Neural progenitor cell (in vitro differentiated cells): ENCODE results near the gene EIF4G3. TPM values are rescaled to one million over a fixed set of nuclear protein-coding genes. Genes with fewer than 3 reads are reported as not detected.

Source experiments
- DNase-seq: peaks from one replicate; pipeline ENCODE4 v3.0.0-alpha.2; 2016; ENCODE audit warnings: low spot score
- H2AFZ ChIP-seq: fragments of 200-600 bp; sonication (generic); replicated peaks from 2 replicates; pipeline ENCODE4 v1.6.1; 2016; ENCODE audit warnings: antibody characterized with exemption
- H3F3A ChIP-seq: fragments of 200-600 bp; sonication (generic); 2 replicates; pipeline ENCODE4 v1.6.1; 2016; ENCODE audit warnings: antibody characterized with exemption, low read depth
- H3K27ac ChIP-seq: fragments of 200-600 bp; sonication (generic); 2 replicates; pipeline ENCODE4 v1.5.1; 2016; ENCODE audit warnings: mild to moderate bottlenecking
- H3K27me3 ChIP-seq: fragments of 200-600 bp; sonication (generic); 2 replicates; pipeline ENCODE4 v1.6.1; 2016; ENCODE audit warnings: mild to moderate bottlenecking, moderate library complexity
- H3K36me3 ChIP-seq: fragments of 200-600 bp; sonication (generic); 2 replicates; pipeline ENCODE4 v1.5.1; 2016
- H3K4me1 ChIP-seq: fragments of 200-600 bp; sonication (generic); 2 replicates; pipeline ENCODE4 v1.6.1; 2016; ENCODE audit warnings: mixed run types
- H3K4me2 ChIP-seq: fragments of 200-600 bp; sonication (generic); 2 replicates; pipeline ENCODE4 v1.6.1; 2016
- H3K4me3 ChIP-seq: fragments of 200-600 bp; sonication (generic); 2 replicates; pipeline ENCODE4 v1.5.1; 2016
- H3K79me2 ChIP-seq: fragments of 200-600 bp; sonication (generic); 2 replicates; pipeline ENCODE4 v1.6.1; 2016; ENCODE audit warnings: low read depth
- H3K9ac ChIP-seq: fragments of 200-600 bp; sonication (generic); 2 replicates; pipeline ENCODE4 v1.6.1; 2016
- H3K9me3 ChIP-seq: fragments of 200-600 bp; sonication (generic); 2 replicates; pipeline ENCODE4 v1.5.1; 2016; ENCODE audit warnings: low read depth
- H4K20me1 ChIP-seq: fragments of 200-600 bp; sonication (generic); 2 replicates; pipeline ENCODE4 v1.6.1; 2016; ENCODE audit warnings: low read depth
- H3K27ac Mint-ChIP-seq: 3 replicates; pipeline ENCODE4 v1.8.0; 2021; ENCODE audit warnings: mixed read lengths
- H3K27me3 Mint-ChIP-seq: 2 replicates; pipeline ENCODE4 v1.8.0; 2022; ENCODE audit warnings: low read depth, mild to moderate bottlenecking, inconsistent platforms, moderate library complexity, mixed read lengths; ENCODE audit not compliant: insufficient read depth
- H3K36me3 Mint-ChIP-seq: 3 replicates; pipeline ENCODE4 v1.8.0; 2021; ENCODE audit warnings: mixed read lengths
- H3K4me1 Mint-ChIP-seq: 3 replicates; pipeline ENCODE4 v1.8.0; 2021; ENCODE audit warnings: mixed read lengths
- H3K4me3 Mint-ChIP-seq: 3 replicates; pipeline ENCODE4 v1.8.0; 2021; ENCODE audit warnings: mild to moderate bottlenecking, moderate library complexity, mixed read lengths
- H3K9me3 Mint-ChIP-seq: 3 replicates; pipeline ENCODE4 v1.8.0; 2020; ENCODE audit warnings: mixed read lengths
- EZH2 ChIP-seq: fragments of 200-600 bp; sonication (generic); IDR thresholded peaks from 2 replicates; pipeline ENCODE4 v1.6.1; 2017; ENCODE audit warnings: antibody characterized with exemption, mild to moderate bottlenecking, moderate library complexity
- EZH2phosphoT487 ChIP-seq: fragments of 200-600 bp; sonication (generic); IDR thresholded peaks from 2 replicates; pipeline ENCODE4 v1.6.1; 2017; ENCODE audit warnings: antibody characterized with exemption
- total RNA-seq: library from RNA; depleted of rRNA; stranded (reverse); fragments of >200 nt; gene quantifications from 2 replicates; pipeline ENCODE4 v1.2.3, GENCODE V29; 2015; ENCODE audit warnings: low replicate concordance
- TF ChIP-seq, protein P1 (sequence below): fragments of 200-600 bp; sonication (generic); IDR thresholded peaks from 2 replicates; pipeline ENCODE4 v1.5.1; 2017; ENCODE audit warnings: antibody characterized with exemption, mild to moderate bottlenecking

EIF4G3 gene, protein sequence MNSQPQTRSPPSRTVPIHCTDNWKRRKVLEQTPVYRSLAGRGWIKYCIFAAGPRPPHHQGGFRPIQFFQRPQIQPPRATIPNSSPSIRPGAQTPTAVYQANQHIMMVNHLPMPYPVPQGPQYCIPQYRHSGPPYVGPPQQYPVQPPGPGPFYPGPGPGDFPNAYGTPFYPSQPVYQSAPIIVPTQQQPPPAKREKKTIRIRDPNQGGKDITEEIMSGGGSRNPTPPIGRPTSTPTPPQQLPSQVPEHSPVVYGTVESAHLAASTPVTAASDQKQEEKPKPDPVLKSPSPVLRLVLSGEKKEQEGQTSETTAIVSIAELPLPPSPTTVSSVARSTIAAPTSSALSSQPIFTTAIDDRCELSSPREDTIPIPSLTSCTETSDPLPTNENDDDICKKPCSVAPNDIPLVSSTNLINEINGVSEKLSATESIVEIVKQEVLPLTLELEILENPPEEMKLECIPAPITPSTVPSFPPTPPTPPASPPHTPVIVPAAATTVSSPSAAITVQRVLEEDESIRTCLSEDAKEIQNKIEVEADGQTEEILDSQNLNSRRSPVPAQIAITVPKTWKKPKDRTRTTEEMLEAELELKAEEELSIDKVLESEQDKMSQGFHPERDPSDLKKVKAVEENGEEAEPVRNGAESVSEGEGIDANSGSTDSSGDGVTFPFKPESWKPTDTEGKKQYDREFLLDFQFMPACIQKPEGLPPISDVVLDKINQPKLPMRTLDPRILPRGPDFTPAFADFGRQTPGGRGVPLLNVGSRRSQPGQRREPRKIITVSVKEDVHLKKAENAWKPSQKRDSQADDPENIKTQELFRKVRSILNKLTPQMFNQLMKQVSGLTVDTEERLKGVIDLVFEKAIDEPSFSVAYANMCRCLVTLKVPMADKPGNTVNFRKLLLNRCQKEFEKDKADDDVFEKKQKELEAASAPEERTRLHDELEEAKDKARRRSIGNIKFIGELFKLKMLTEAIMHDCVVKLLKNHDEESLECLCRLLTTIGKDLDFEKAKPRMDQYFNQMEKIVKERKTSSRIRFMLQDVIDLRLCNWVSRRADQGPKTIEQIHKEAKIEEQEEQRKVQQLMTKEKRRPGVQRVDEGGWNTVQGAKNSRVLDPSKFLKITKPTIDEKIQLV (N-terminal part only)
- 67.0 and 73.4 TPM in 2 replicates for total RNA-seq

DNA sequence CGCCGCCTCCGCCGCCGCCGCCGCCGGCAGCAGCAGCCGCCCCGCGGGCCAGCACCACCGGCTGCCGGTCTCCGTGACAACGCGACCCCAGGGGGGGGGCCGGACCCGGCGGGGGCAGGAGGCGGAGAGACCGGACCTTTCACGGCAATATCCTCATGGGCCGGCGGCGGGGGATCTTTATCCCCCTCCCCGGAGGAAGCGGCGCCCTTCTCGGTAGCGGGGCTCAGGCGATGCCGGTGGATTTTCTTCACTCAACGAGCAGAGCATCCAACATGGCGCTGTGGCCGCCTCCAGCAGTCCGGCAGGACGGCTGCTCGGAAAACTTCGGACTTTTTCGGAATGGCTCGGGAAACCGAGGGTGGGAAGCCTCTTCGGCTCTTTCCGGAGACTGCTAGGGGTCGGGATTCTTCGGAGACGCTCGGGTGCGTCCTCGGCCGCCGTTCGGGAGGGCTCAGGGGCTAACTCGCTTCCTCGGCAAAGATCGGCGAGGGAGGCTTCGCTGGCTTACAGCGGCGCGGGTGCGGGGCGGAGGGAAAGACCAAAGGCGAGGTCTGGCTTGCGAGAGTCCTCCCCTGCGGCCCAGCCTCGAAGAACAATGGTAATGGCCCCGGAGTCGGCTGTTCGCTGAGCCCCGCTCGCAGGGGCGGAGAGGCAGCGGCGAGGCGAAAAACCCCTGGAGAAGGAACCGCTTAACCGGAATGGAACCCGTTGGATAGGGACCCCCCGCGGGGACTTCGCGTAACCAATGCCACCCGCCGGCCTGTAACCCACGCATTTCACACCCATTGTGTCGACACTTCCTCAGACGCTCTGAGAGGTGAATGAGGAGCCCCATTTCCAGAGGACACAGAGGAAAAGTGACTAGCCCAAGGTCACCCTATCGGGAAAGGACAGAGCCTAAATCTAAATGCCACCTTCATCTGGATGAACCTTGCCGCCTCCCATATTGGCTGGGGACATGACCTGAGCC lies at the start of gene EIF4G3:
EIF4G3 (minus strand) TSS at position 312 of the 970 bp plus-strand sequence. CDS start 174,155 bp downstream, outside the sequence.
- Histone ChIP-seq H3K4me2 (peak within 1 kb of the TSS; percentile 92), H3K4me3 (peak within 1 kb of the TSS; percentile 100), H3K27me3 (no peaks in the 10 kb centered on the region), H3K9me3 (no peaks in the 10 kb centered on the region), H4K20me1 (peaks cover 40% of the 10 kb centered on the region), H3K9ac (peak within 1 kb of the TSS; percentile 86), H3F3A (peaks cover 30% of the 10 kb centered on the region), H2AFZ (peak within 1 kb of the TSS; percentile 99), H3K36me3 (peaks cover 4% of the 10 kb centered on the region), H3K27ac (peak within 1 kb of the TSS; percentile 99), H3K4me1 (peaks cover 19% of the 10 kb centered on the region), H3K79me2 (peaks cover 44% of the 10 kb centered on the region)
- H3K4me1 Mint-ChIP-seq = peaks cover 25% of the 10 kb centered on the region
- H3K27me3 Mint-ChIP-seq = peaks cover 16% of the 10 kb centered on the region
- peak; percentile 99 for DNase-seq
- peak within 1 kb of the TSS; percentile 93 for H3K27ac Mint-ChIP-seq
- H3K9me3 Mint-ChIP-seq = no peaks in the 10 kb centered on the region
- no peak for TF ChIP-seq EZH2
- TF ChIP-seq, protein P1, sequence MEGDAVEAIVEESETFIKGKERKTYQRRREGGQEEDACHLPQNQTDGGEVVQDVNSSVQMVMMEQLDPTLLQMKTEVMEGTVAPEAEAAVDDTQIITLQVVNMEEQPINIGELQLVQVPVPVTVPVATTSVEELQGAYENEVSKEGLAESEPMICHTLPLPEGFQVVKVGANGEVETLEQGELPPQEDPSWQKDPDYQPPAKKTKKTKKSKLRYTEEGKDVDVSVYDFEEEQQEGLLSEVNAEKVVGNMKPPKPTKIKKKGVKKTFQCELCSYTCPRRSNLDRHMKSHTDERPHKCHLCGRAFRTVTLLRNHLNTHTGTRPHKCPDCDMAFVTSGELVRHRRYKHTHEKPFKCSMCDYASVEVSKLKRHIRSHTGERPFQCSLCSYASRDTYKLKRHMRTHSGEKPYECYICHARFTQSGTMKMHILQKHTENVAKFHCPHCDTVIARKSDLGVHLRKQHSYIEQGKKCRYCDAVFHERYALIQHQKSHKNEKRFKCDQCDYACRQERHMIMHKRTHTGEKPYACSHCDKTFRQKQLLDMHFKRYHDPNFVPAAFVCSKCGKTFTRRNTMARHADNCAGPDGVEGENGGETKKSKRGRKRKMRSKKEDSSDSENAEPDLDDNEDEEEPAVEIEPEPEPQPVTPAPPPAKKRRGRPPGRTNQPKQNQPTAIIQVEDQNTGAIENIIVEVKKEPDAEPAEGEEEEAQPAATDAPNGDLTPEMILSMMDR = peak; percentile 8
- H3K36me3 Mint-ChIP-seq = peaks cover 6% of the 10 kb centered on the region
- peak within 1 kb of the TSS; percentile 96 for H3K4me3 Mint-ChIP-seq

DNA sequence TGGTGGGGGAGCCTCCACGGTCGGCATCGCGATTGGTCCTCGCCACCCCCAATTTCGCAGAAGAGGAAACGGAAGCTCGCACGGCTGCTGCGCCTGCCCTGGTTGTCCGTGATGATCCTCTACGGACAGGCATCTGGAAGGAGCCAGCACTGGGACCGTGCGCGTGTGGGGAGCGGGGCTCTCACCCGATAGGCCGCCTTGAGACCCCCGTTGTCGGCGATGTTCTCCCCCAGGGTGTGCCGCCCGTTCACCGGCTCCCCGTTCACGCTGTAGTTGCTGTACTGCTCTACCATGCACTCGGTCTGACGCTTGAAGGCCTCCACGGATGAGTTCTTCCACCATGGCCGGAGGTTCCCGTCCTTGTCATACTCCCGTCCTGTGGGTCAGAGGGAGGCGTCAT lies 48.4 kb upstream of the EIF4G3 start:
- Mint-ChIP-seq H3K9me3 (no peaks in the 10 kb centered on the region), H3K27me3 (no peaks in the 10 kb centered on the region), H3K4me1 (no peaks in the 10 kb centered on the region), H3K27ac (peak overlapping the region; percentile 79), H3K36me3 (peaks cover 12% of the 10 kb centered on the region), H3K4me3 (no peak overlapping the region)
- Histone ChIP-seq H3F3A (no peaks in the 10 kb centered on the region), H3K79me2 (no peaks in the 10 kb centered on the region), H4K20me1 (no peaks in the 10 kb centered on the region), H2AFZ (no peak overlapping the region), H3K27ac (no peak overlapping the region), H3K9me3 (no peaks in the 10 kb centered on the region), H3K4me2 (no peak overlapping the region), H3K36me3 (no peaks in the 10 kb centered on the region), H3K27me3 (no peaks in the 10 kb centered on the region), H3K4me3 (no peak overlapping the region), H3K9ac (no peak overlapping the region), H3K4me1 (no peaks in the 10 kb centered on the region)
- no peak for TF ChIP-seq EZH2phosphoT487
- TF ChIP-seq, protein P1 = no peak
- no peak for TF ChIP-seq EZH2
- DNase-seq = no peak

DNA sequence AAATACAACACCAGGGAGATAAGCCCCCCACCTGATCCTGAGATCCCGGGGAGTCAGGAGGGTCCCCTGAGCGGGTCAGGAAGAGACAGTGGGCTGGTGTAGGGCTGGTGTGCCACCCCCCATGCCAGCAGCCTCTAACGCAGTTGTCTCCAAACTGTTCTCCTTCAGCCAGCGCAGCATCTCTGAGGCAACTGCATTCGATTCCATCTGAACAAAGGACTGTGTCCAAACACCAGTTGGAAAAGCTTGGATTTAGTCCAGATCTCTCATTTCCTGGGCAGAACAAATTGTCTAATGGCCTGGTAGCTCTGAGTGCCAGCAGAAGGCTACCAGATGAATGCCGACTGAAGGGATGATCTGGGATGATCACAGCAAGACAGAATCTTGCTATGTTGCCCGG lies 44.1 kb upstream of the EIF4G3 start:
- no peak overlapping the region for H3K27ac ChIP-seq
- no peak overlapping the region for H3K9ac ChIP-seq
- no peak for DNase-seq
- no peaks in the 10 kb centered on the region for H3K36me3 ChIP-seq
- no peaks in the 10 kb centered on the region for H3K4me1 ChIP-seq
- Mint-ChIP-seq H3K4me3 (no peak overlapping the region), H3K27me3 (peaks cover 7% of the 10 kb centered on the region), H3K36me3 (peaks cover 14% of the 10 kb centered on the region), H3K27ac (no peak overlapping the region), H3K4me1 (no peaks in the 10 kb centered on the region), H3K9me3 (no peaks in the 10 kb centered on the region)
- H3K4me3 ChIP-seq = no peak overlapping the region
- TF ChIP-seq, protein P1 = no peak
- TF ChIP-seq EZH2 = no peak
- TF ChIP-seq EZH2phosphoT487 = no peak
- no peak overlapping the region for H2AFZ ChIP-seq
- no peak overlapping the region for H3K4me2 ChIP-seq
- no peaks in the 10 kb centered on the region for H3K79me2 ChIP-seq
- no peaks in the 10 kb centered on the region for H3K27me3 ChIP-seq
- no peaks in the 10 kb centered on the region for H4K20me1 ChIP-seq
- H3F3A ChIP-seq = peaks cover 5% of the 10 kb centered on the region
- H3K9me3 ChIP-seq = no peaks in the 10 kb centered on the region
